Suppressor macrophage treated with lipopolysaccharide for 4 hours (primary cell): Measurements from ENCODE around the gene DLG3.
"Not testable (repeated sequence)": the region's sequence is repeated elsewhere in the genome, so short reads cannot be mapped to it uniquely, and the experiment has no call there.

ENCODE experiments used
- DNase-seq: peaks from one replicate; pipeline ENCODE4 v3.0.0-alpha.2; 2020

DLG3 gene

GRCh38 chrX:70477734-70478075 lies 33.1 kb downstream of the DLG3 start:
- DNase-seq = no peak

- no peak for DNase-seq
These were observed 34.1 kb downstream of the DLG3 start for GRCh38 chrX:70478526-70479245.

GRCh38 chrX:70479247-70479921 lies 34.7 kb downstream of the DLG3 start:
- DNase-seq = no peak

DNA sequence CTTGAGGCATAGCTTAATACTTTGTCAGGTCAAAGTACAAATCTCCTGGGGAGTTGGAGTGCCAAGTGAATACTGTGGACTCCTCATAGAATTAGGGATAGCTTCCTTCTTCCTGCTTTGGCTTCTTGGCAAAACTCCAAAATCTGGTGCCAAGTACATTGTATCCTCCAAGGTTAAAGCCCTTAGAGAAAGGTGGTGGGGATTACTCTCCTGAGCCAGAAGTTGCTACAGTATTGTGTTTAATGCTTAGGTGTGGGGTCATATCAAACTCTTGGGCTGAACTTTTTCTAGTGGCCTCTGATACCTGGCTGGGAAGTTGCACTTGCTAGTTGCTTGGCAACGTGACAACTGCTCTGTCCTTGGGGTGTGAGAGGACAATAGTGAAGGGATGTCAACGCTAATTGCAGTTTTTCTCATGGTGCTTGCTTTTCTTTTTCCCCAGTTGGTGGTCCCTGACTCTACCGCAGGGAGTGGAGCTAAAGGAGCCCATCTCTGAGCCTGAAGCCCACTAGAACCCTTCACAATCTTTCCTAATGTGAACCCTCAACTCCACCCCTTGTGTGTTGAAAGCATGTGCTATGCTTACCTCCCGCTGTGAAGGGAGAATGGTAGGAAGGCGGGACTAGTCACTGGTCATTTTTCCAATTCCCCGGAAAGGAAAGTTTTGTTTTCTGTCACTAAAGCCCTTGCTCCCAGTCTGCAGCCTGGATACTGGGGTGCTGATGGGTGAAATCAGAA lies 35.5 kb downstream of the DLG3 start:
- no peak for DNase-seq

- no peak for DNase-seq
These were observed 36.0 kb downstream of the DLG3 start for GRCh38 chrX:70480660-70481018.

GRCh38 chrX:70481471-70482270 lies 37.0 kb downstream of the DLG3 start:
- peak; percentile 43 for DNase-seq

- no peak for DNase-seq
These were observed 37.7 kb downstream of the DLG3 start for GRCh38 chrX:70482300-70482699.

- no peak for DNase-seq
These were observed 40.8 kb downstream of the DLG3 start for GRCh38 chrX:70485466-70485865.

GRCh38 chrX:70488856-70489255 lies 44.2 kb downstream of the DLG3 start:
- DNase-seq = peak; percentile 12

DNA sequence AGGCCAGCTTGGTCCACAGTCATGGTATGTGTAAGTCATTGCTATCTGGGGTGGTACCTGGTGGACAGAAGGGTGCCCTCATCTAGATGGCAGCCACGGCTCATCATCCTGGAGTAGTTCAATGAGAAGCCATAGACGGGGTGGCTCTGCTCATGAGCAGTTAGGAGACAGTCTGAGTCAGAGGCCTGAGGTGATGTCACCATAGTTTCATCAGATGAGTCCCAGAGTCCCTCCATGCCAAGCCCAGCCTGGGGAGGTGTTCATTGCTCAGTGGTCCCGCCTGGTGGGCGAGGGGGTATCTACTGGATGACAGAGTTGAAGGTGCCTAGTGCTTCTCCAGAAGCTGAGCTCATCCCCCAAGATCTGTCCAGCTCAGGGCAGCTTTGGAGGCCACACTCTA lies 49.8 kb downstream of the DLG3 start:
- DNase-seq = peak; percentile 18

GRCh38 chrX:70496491-70496890 lies 51.9 kb downstream of the DLG3 start:
- no peak for DNase-seq

- DNase-seq = no peak
These were observed 52.4 kb downstream of the DLG3 start for GRCh38 chrX:70497026-70497425.

GRCh38 chrX:70498129-70498528 lies 53.5 kb downstream of the DLG3 start:
- no peak for DNase-seq

DNA sequence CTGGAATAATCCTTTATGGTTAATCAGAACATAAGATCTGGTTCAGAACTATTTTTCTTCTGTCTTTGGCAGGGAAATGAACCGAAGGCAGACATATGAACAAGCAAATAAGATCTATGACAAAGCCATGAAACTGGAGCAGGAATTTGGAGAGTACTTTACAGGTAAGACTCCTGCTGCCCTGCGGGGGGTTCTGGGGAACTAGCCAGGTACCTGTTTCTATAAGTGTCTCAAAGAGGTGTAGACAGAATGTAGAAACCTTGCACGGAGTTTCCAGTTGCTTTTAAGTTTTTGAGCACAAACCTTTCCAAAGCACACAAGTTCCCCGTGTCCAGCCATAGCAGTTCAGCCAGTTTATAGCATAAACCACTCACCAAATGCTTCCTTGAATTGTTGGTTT lies 56.2 kb downstream of the DLG3 start:
- DNase-seq = no peak

- DNase-seq = no peak
These were observed 60.3 kb downstream of the DLG3 start for GRCh38 chrX:70504772-70505450.

- DNase-seq = no peak
These were observed 60.8 kb downstream of the DLG3 start for GRCh38 chrX:70505451-70505841.

DNA sequence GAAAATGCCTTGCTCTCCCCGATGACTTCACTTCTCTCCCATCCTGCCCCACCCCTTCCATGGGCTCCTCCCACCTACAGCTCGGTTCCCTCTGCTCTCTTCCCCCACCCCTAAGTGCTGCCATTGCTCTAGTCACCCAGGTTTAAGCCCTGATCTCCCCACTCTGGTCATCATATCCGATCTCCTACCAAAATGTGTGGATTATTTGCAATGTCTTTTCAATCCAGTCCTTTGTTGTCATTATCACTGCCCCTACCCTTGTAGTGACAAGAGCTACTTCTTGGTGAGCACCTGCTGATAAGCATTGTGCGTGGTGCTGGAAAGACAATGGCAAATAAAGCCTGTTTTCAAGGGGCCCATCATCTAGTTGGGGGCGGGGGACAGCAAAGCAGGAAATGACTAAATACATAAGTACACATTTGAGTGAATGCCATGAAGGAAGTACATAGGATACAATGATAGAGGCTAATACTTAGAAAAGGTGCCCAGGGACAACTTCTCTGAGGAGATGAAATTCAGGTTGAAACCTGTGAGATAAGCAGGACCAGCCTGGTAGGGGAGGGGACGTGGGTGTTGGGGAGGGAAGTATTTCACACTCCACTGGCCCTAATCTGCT lies 63.8 kb downstream of the DLG3 start:
- no peak for DNase-seq

GRCh38 chrX:70509078-70509477 lies 64.4 kb downstream of the DLG3 start:
- DNase-seq = no peak

- not testable (repeated sequence) for DNase-seq
These were observed 70.6 kb downstream of the DLG3 start for GRCh38 chrX:70515270-70515669.

- DNase-seq = not testable (repeated sequence)
These were observed 71.1 kb downstream of the DLG3 start for GRCh38 chrX:70515692-70516091.

- DNase-seq = no peak
These were observed 81.1 kb downstream of the DLG3 start for GRCh38 chrX:70525733-70526132.

GRCh38 chrX:70527053-70527452 lies 82.4 kb downstream of the DLG3 start:
- no peak for DNase-seq
